PC-3 (cell line): ENCODE data around the gene ATP10B.

Experiments
- CTCF ChIP-seq: fragments of 300-600 bp; sonication (generic); conservative IDR thresholded peaks from 2 replicates; pipeline ENCODE4 v1.5.1; 2017; ENCODE audit warnings: antibody characterized with exemption, low read depth, mild to moderate bottlenecking, low read length
- EZH2 ChIP-seq: fragments of 300-600 bp; sonication (generic); IDR thresholded peaks from one replicate; pipeline ENCODE4 v1.6.1; 2017; ENCODE audit warnings: antibody characterized with exemption, mild to moderate bottlenecking, low read length; ENCODE audit not compliant: unreplicated experiment
- EZH2phosphoT487 ChIP-seq: fragments of 300-600 bp; sonication (generic); IDR thresholded peaks from 2 replicates; pipeline ENCODE4 v1.6.1; 2018; ENCODE audit warnings: mild to moderate bottlenecking, antibody characterized with exemption, low read length, borderline replicate concordance

GRCh38 chr5:160604484-160604883 is 247.5 kb downstream of the ATP10B start:
- TF ChIP-seq CTCF (no peak), EZH2 (no peak), EZH2phosphoT487 (no peak)
